Measurements from ENCODE around the gene NRIP1.
A peak's percentile ranks its signal among the peaks of the same experiment; 100 is the strongest.

Gene NRIP1

DNA sequence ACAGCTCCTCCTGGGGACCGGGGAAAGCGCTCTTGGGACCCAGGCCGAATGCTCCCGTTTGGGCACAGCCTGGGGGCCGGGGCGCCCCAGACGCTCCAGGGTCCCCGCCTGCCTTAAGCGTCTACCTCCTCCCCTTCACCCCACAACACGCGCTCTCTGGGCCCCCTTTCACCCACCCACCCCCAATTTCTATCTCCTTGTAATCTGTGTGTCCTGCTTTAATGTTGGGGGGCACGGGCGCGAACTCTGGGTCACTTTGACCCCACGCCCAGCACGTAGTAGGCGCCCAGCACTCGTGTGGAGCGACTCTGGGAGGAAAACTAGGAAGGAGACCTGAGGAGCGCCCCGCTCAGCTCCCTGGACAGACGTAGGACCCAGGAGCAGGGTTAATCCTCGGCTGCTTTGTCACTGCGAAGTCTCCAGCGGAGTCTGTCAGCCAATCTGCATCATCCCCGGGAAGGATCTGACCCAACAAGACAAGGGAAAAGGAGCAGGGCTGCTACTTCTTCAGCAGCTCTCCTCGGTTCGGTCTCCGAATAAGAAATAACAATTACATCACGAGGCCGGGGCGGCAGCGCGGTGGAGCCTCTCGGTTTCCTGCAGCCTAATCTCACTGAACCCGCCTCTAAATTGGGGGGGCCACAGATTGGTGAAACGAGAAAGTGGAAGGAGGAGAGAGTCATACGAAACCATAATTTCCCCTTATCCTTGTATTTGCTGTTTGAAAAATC is 757 bp upstream of the NRIP1 start:
- H4K8ac ChIP-seq (ENCODE audit: low read depth, low read length), result no peak overlapping the region
- H3K27ac ChIP-seq (ENCODE audit: low read depth, low read length), result peak overlapping the region; percentile 93
- no peak overlapping the region for H2AK5ac ChIP-seq (ENCODE audit: low read length)
- H3K23ac ChIP-seq (ENCODE audit: low read length), result no peak overlapping the region
- no peak overlapping the region for H2BK5ac ChIP-seq (ENCODE audit: low read length)
- H3K4ac ChIP-seq (ENCODE audit: low read depth, low read length), result peak overlapping the region; percentile 41
- peak overlapping the region; percentile 74 for H3K9ac ChIP-seq (ENCODE audit: low read length)
- H3K4me2 ChIP-seq (ENCODE audit: low read length), result peak overlapping the region; percentile 33
- H3K79me2 ChIP-seq (ENCODE audit: control insufficient read depth, insufficient read depth, low read length), result peaks cover 25% of the 10 kb centered on the region
- H4K5ac ChIP-seq (ENCODE audit: low read length), result no peak overlapping the region
- H3K4me3 ChIP-seq (ENCODE audit: low read length), result peak overlapping the region; percentile 65
- H3K27me3 ChIP-seq (ENCODE audit: insufficient read depth, low read length, poor library complexity), result no peaks in the 10 kb centered on the region
- H3K4me1 ChIP-seq (ENCODE audit: control insufficient read depth, low read depth, low read length), result peaks cover 7% of the 10 kb centered on the region
- H3K79me1 ChIP-seq (ENCODE audit: low read length), result no peaks in the 10 kb centered on the region
- H3K56ac ChIP-seq (ENCODE audit: low read length), result peak overlapping the region; percentile 61
- no peaks in the 10 kb centered on the region for H3K36me3 ChIP-seq (ENCODE audit: control insufficient read depth, insufficient read depth, low read length)
- DNase-seq, result peak; percentile 92
- WGBS (ENCODE audit: extremely low coverage, insufficient coverage, low lambda C conversion rate), result no CpG with 5 or more reads among the region's 38 CpGs
- peak overlapping the region; percentile 97 for H3K18ac ChIP-seq (ENCODE audit: low read length)
- H2BK120ac ChIP-seq (ENCODE audit: low read depth, low read length), result no peak overlapping the region
- peak overlapping the region; percentile 59 for H2BK15ac ChIP-seq (replicated peaks; ENCODE audit: low read depth)

DNA sequence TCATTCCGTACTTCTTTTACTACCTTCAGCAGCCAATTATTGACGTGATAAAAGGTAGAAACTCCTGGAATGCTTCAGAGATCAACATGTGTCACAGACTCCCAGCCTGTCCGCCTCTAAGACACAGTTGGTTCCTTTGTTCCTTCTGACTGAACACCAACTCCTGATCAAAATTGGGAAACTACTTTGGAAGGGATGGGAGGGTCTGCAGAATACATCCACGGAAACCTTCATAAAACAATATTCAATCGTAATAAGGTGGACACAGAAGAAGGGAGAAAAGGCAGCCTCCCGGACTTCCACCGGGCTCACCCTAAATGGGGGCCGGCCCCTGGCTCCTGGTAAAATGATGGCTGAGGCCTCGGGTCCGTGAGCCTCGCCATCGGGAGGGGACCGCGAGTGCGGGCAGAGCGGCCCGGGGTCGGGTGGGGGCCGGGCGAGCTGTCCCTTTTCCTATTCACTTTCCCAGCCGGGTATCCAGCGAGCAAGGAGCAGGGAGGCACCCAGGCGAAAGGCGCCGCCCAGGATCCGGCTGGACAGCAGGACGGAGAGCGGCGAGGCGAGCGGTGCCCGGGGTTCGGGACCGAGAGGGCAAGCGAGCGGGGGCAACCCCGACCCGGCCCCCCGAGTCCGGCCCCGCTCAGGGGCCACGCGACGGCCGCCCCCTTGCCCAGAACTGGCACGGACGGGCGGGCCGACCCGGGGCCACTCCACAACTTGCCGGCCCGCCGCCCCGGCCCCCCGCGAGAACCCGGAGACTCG is 805 bp downstream of the NRIP1 start:
- H3K36me3 ChIP-seq (ENCODE audit: control insufficient read depth, insufficient read depth, low read length), result no peaks in the 10 kb centered on the region
- WGBS (ENCODE audit: extremely low coverage, insufficient coverage, low lambda C conversion rate), result no CpG with 5 or more reads among the region's 58 CpGs
- peak overlapping the region; percentile 99 for H3K18ac ChIP-seq (ENCODE audit: low read length)
- DNase-seq, result peak; percentile 67
- no peak overlapping the region for H3K23ac ChIP-seq (ENCODE audit: low read length)
- no peaks in the 10 kb centered on the region for H3K79me1 ChIP-seq (ENCODE audit: low read length)
- peak overlapping the region; percentile 90 for H2BK120ac ChIP-seq (ENCODE audit: low read depth, low read length)
- no peak overlapping the region for H4K5ac ChIP-seq (ENCODE audit: low read length)
- H3K4me3 ChIP-seq (ENCODE audit: low read length), result peak overlapping the region; percentile 38
- H3K4me2 ChIP-seq (ENCODE audit: low read length), result peak overlapping the region; percentile 9
- peaks cover 27% of the 10 kb centered on the region for H3K79me2 ChIP-seq (ENCODE audit: control insufficient read depth, insufficient read depth, low read length)
- peak overlapping the region; percentile 97 for H3K27ac ChIP-seq (ENCODE audit: low read depth, low read length)
- H4K8ac ChIP-seq (ENCODE audit: low read depth, low read length), result no peak overlapping the region
- H3K27me3 ChIP-seq (ENCODE audit: insufficient read depth, low read length, poor library complexity), result no peaks in the 10 kb centered on the region
- H3K56ac ChIP-seq (ENCODE audit: low read length), result peak overlapping the region; percentile 61
- peaks cover 10% of the 10 kb centered on the region for H3K4me1 ChIP-seq (ENCODE audit: control insufficient read depth, low read depth, low read length)
- no peak overlapping the region for H2AK5ac ChIP-seq (ENCODE audit: low read length)
- H2BK5ac ChIP-seq (ENCODE audit: low read length), result no peak overlapping the region
- no peak overlapping the region for H2BK15ac ChIP-seq (replicated peaks; ENCODE audit: low read depth)
- peak overlapping the region; percentile 83 for H3K4ac ChIP-seq (ENCODE audit: low read depth, low read length)
- H3K9ac ChIP-seq (ENCODE audit: low read length), result peak overlapping the region; percentile 57

DNA sequence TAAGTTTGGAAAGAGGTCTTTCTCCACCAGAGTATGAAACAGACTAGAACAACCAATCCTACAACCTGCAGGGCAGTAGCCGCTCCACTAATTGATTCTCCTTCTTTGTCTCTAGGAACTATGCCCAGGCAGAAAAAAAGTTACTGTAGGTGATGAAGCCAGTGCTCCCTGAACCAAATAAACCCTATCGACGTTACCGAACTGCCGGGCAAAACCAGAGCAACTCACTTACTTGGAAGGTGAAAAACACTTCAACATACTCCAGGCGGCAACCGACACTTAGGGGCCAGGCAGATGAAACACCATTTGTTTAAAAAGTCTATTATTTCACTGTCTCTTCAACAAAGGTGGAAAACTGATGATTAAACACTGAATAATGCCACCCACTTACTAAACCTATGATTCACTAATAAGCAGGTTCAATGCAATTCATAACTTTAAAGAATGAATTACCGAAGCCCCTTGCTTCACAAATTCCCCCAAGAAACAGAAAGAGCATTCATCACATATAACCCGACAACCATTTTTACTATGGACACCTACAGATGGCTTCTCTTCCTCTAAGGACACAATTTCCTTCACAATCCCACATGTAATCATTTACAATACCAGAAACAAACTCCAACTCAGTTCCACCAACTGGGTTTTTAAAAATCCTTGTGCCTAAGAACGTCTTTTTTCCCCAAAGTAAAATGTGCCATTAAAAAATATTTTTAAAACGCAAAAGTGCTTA is 1.6 kb downstream of the NRIP1 start:
- no CpG with 5 or more reads among the region's 11 CpGs for WGBS (ENCODE audit: extremely low coverage, insufficient coverage, low lambda C conversion rate)
- no peaks in the 10 kb centered on the region for H3K79me1 ChIP-seq (ENCODE audit: low read length)
- no peak overlapping the region for H4K5ac ChIP-seq (ENCODE audit: low read length)
- H3K18ac ChIP-seq (ENCODE audit: low read length), result peak overlapping the region; percentile 99
- no peak overlapping the region for H3K27ac ChIP-seq (ENCODE audit: low read depth, low read length)
- H3K79me2 ChIP-seq (ENCODE audit: control insufficient read depth, insufficient read depth, low read length), result peaks cover 27% of the 10 kb centered on the region
- H3K56ac ChIP-seq (ENCODE audit: low read length), result peak overlapping the region; percentile 80
- H3K23ac ChIP-seq (ENCODE audit: low read length), result no peak overlapping the region
- no peak overlapping the region for H2BK5ac ChIP-seq (ENCODE audit: low read length)
- H3K27me3 ChIP-seq (ENCODE audit: insufficient read depth, low read length, poor library complexity), result no peaks in the 10 kb centered on the region
- no peaks in the 10 kb centered on the region for H3K36me3 ChIP-seq (ENCODE audit: control insufficient read depth, insufficient read depth, low read length)
- DNase-seq, result peak; percentile 47
- H3K9ac ChIP-seq (ENCODE audit: low read length), result peak overlapping the region; percentile 57
- no peak overlapping the region for H3K4ac ChIP-seq (ENCODE audit: low read depth, low read length)
- no peak overlapping the region for H2BK120ac ChIP-seq (ENCODE audit: low read depth, low read length)
- peak overlapping the region; percentile 38 for H3K4me3 ChIP-seq (ENCODE audit: low read length)
- no peak overlapping the region for H4K8ac ChIP-seq (ENCODE audit: low read depth, low read length)
- no peak overlapping the region for H2AK5ac ChIP-seq (ENCODE audit: low read length)
- H3K4me2 ChIP-seq (ENCODE audit: low read length), result peak overlapping the region; percentile 9
- H3K4me1 ChIP-seq (ENCODE audit: control insufficient read depth, low read depth, low read length), result peaks cover 10% of the 10 kb centered on the region
- no peak overlapping the region for H2BK15ac ChIP-seq (replicated peaks; ENCODE audit: low read depth)

DNA sequence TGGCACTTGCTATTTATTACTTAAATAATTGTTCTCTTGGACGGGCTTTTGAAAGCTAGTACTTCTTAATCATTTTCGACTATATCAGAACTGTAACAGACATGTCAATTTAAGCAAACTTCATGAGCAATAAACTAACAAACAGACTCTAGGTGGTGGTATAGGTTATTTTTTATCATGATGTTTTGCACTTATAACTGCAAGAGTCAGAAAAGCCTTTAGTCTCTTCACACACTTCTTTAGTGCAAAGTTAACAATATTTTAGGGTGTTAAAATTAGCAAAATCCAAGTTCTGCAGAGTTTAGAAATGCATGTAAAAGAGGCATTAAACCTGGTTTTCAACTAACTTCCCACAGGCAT is 2.2 kb downstream of the NRIP1 start:
- H3K79me1 ChIP-seq (ENCODE audit: low read length), result no peaks in the 10 kb centered on the region
- H3K18ac ChIP-seq (ENCODE audit: low read length), result no peak overlapping the region
- no peak overlapping the region for H3K4me3 ChIP-seq (ENCODE audit: low read length)
- H3K4ac ChIP-seq (ENCODE audit: low read depth, low read length), result no peak overlapping the region
- H2BK120ac ChIP-seq (ENCODE audit: low read depth, low read length), result no peak overlapping the region
- H3K36me3 ChIP-seq (ENCODE audit: control insufficient read depth, insufficient read depth, low read length), result no peaks in the 10 kb centered on the region
- H2BK15ac ChIP-seq (replicated peaks; ENCODE audit: low read depth), result no peak overlapping the region
- no peak overlapping the region for H2BK5ac ChIP-seq (ENCODE audit: low read length)
- no peaks in the 10 kb centered on the region for H3K27me3 ChIP-seq (ENCODE audit: insufficient read depth, low read length, poor library complexity)
- no peak overlapping the region for H3K23ac ChIP-seq (ENCODE audit: low read length)
- H3K4me1 ChIP-seq (ENCODE audit: control insufficient read depth, low read depth, low read length), result peaks cover 14% of the 10 kb centered on the region
- WGBS (ENCODE audit: extremely low coverage, insufficient coverage, low lambda C conversion rate), result no CpG with 5 or more reads among the region's 2 CpGs
- H3K79me2 ChIP-seq (ENCODE audit: control insufficient read depth, insufficient read depth, low read length), result peaks cover 31% of the 10 kb centered on the region
- H3K56ac ChIP-seq (ENCODE audit: low read length), result peak overlapping the region; percentile 80
- no peak for DNase-seq
- H3K4me2 ChIP-seq (ENCODE audit: low read length), result peak overlapping the region; percentile 9
- peak overlapping the region; percentile 57 for H3K9ac ChIP-seq (ENCODE audit: low read length)
- H2AK5ac ChIP-seq (ENCODE audit: low read length), result no peak overlapping the region
- H3K27ac ChIP-seq (ENCODE audit: low read depth, low read length), result no peak overlapping the region
- no peak overlapping the region for H4K5ac ChIP-seq (ENCODE audit: low read length)
- H4K8ac ChIP-seq (ENCODE audit: low read depth, low read length), result no peak overlapping the region

DNA sequence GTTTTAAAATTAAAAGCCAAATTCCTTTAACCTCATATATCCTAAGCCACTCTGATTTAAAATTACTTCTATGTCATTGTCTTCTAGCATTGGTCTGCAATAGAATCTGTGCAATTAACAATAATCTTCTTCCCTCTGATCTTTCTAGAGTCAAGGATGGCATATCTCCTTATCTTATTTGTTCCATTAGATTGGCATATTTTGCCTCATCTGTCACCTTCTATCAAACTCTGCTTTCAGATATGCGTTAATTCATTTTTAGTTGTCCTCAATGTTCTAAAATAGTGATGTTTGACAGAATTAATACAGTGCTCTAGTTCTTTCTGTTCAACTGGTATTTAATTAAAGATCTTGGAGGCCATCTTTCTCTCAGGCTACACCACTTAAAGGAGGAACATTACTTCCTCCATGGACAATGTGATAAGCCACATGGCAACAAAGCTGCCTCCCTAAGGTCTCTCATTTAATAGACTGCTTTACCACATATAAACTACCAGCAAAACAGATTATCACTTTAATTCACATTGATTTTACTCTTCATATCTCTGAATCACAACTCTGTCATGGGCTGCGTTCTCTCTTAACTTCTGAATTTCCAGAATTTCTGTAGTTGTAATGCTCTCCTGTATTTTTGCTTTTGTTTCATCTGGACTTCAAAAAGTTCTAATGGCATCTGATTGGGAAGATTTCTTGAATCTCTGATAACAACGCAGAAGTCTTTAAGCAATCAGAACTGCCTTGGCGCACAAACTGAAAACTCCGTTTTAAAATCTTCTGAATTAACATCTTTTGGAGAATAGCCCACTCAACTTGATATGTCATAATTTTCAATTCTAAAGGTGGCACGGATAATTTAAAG is 2.8 kb downstream of the NRIP1 start:
- DNase-seq, result no peak
- no peak overlapping the region for H4K8ac ChIP-seq (ENCODE audit: low read depth, low read length)
- H3K27ac ChIP-seq (ENCODE audit: low read depth, low read length), result no peak overlapping the region
- H2AK5ac ChIP-seq (ENCODE audit: low read length), result no peak overlapping the region
- no peak overlapping the region for H2BK15ac ChIP-seq (replicated peaks; ENCODE audit: low read depth)
- no peak overlapping the region for H3K9ac ChIP-seq (ENCODE audit: low read length)
- peaks cover 35% of the 10 kb centered on the region for H3K79me2 ChIP-seq (ENCODE audit: control insufficient read depth, insufficient read depth, low read length)
- no peaks in the 10 kb centered on the region for H3K79me1 ChIP-seq (ENCODE audit: low read length)
- peaks cover 17% of the 10 kb centered on the region for H3K4me1 ChIP-seq (ENCODE audit: control insufficient read depth, low read depth, low read length)
- no peak overlapping the region for H2BK120ac ChIP-seq (ENCODE audit: low read depth, low read length)
- no peak overlapping the region for H3K4me2 ChIP-seq (ENCODE audit: low read length)
- H3K4me3 ChIP-seq (ENCODE audit: low read length), result no peak overlapping the region
- no peak overlapping the region for H3K4ac ChIP-seq (ENCODE audit: low read depth, low read length)
- H3K36me3 ChIP-seq (ENCODE audit: control insufficient read depth, insufficient read depth, low read length), result no peaks in the 10 kb centered on the region
- no peak overlapping the region for H3K23ac ChIP-seq (ENCODE audit: low read length)
- no peak overlapping the region for H3K18ac ChIP-seq (ENCODE audit: low read length)
- H3K56ac ChIP-seq (ENCODE audit: low read length), result no peak overlapping the region
- no peak overlapping the region for H2BK5ac ChIP-seq (ENCODE audit: low read length)
- no CpG with 5 or more reads among the region's 6 CpGs for WGBS (ENCODE audit: extremely low coverage, insufficient coverage, low lambda C conversion rate)
- H3K27me3 ChIP-seq (ENCODE audit: insufficient read depth, low read length, poor library complexity), result no peaks in the 10 kb centered on the region
- H4K5ac ChIP-seq (ENCODE audit: low read length), result no peak overlapping the region
